Measurements from ENCODE around the gene ARHGEF16.

ARHGEF16 gene

GRCh38 chr1:3501856-3502640 is 47.6 kb downstream of the ARHGEF16 start:
- H3K4me1 ChIP-seq (ENCODE audit: control insufficient read depth in 2 of 2, insufficient read depth in 2 of 2, low read length in 2 of 2): no peaks in the 10 kb centered on the region
- H3K36me3 ChIP-seq (ENCODE audit: control insufficient read depth in 2 of 2, insufficient read depth in 2 of 2, low read length in 2 of 2): no peaks in the 10 kb centered on the region
- H3K9me3 ChIP-seq (ENCODE audit: control insufficient read depth in 2 of 2, low read length in 2 of 2): no peaks in the 10 kb centered on the region
- H3K27ac ChIP-seq (ENCODE audit: low read depth in 2 of 2, low read length in 2 of 2): no peak overlapping the region
- no peak overlapping the region for H3K4me3 ChIP-seq (ENCODE audit: low read length in 2 of 2)
- H3K27me3 ChIP-seq (ENCODE audit: control insufficient read depth in 2 of 2, insufficient read depth in 2 of 2, low read length in 2 of 2): no peaks in the 10 kb centered on the region
- no peak overlapping the region for H3K9ac ChIP-seq (ENCODE audit: low read depth in 1 of 2, low read length in 2 of 2)

GRCh38 chr1:3502641-3503524 is 48.4 kb downstream of the ARHGEF16 start:
- Histone ChIP-seq H3K9ac (ENCODE audit: low read depth in 1 of 2, low read length in 2 of 2) (no peak overlapping the region), H3K4me1 (ENCODE audit: control insufficient read depth in 2 of 2, insufficient read depth in 2 of 2, low read length in 2 of 2) (no peaks in the 10 kb centered on the region), H3K4me3 (ENCODE audit: low read length in 2 of 2) (no peak overlapping the region), H3K27ac (ENCODE audit: low read depth in 2 of 2, low read length in 2 of 2) (no peak overlapping the region), H3K27me3 (ENCODE audit: control insufficient read depth in 2 of 2, insufficient read depth in 2 of 2, low read length in 2 of 2) (no peaks in the 10 kb centered on the region), H3K9me3 (ENCODE audit: control insufficient read depth in 2 of 2, low read length in 2 of 2) (no peaks in the 10 kb centered on the region), H3K36me3 (ENCODE audit: control insufficient read depth in 2 of 2, insufficient read depth in 2 of 2, low read length in 2 of 2) (no peaks in the 10 kb centered on the region)

DNA sequence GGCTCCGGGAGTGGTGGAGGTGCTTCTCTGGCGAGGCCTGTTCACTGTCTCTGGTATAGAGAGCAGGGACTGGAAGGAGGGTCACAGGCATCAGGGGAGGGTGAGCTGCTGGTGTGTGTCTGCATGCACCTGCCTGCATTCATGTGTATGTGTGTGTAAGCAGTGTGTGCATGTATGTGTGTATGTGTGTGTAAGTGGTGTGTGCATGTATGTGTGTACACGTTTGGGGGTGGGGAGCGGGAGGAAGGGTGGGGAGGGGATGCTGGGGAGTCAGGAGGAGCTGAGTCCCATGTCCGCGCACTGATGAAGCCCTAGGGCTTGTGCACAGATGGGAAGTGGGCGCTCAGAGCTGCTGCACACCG is 49.0 kb downstream of the ARHGEF16 start:
- H3K36me3 ChIP-seq (ENCODE audit: control insufficient read depth in 2 of 2, insufficient read depth in 2 of 2, low read length in 2 of 2): no peaks in the 10 kb centered on the region
- H3K9me3 ChIP-seq (ENCODE audit: control insufficient read depth in 2 of 2, low read length in 2 of 2): no peaks in the 10 kb centered on the region
- no peaks in the 10 kb centered on the region for H3K27me3 ChIP-seq (ENCODE audit: control insufficient read depth in 2 of 2, insufficient read depth in 2 of 2, low read length in 2 of 2)
- H3K4me1 ChIP-seq (ENCODE audit: control insufficient read depth in 2 of 2, insufficient read depth in 2 of 2, low read length in 2 of 2): no peaks in the 10 kb centered on the region
- no peak overlapping the region for H3K27ac ChIP-seq (ENCODE audit: low read depth in 2 of 2, low read length in 2 of 2)
- no peak overlapping the region for H3K9ac ChIP-seq (ENCODE audit: low read depth in 1 of 2, low read length in 2 of 2)
- H3K4me3 ChIP-seq (ENCODE audit: low read length in 2 of 2): no peak overlapping the region

- Histone ChIP-seq H3K4me3 (ENCODE audit: low read length in 2 of 2) (no peak overlapping the region), H3K9ac (ENCODE audit: low read depth in 1 of 2, low read length in 2 of 2) (no peak overlapping the region)
Observed at GRCh38 chr1:3504151-3504821, 49.8 kb downstream of the ARHGEF16 start.

GRCh38 chr1:3504822-3505153 is 50.3 kb downstream of the ARHGEF16 start:
- H3K9me3 ChIP-seq (ENCODE audit: control insufficient read depth in 2 of 2, low read length in 2 of 2): no peaks in the 10 kb centered on the region
- H3K4me3 ChIP-seq (ENCODE audit: low read length in 2 of 2): no peak overlapping the region
- no peak overlapping the region for H3K9ac ChIP-seq (ENCODE audit: low read depth in 1 of 2, low read length in 2 of 2)
- no peaks in the 10 kb centered on the region for H3K36me3 ChIP-seq (ENCODE audit: control insufficient read depth in 2 of 2, insufficient read depth in 2 of 2, low read length in 2 of 2)
- H3K27ac ChIP-seq (ENCODE audit: low read depth in 2 of 2, low read length in 2 of 2): no peak overlapping the region
- H3K27me3 ChIP-seq (ENCODE audit: control insufficient read depth in 2 of 2, insufficient read depth in 2 of 2, low read length in 2 of 2): no peaks in the 10 kb centered on the region
- H3K4me1 ChIP-seq (ENCODE audit: control insufficient read depth in 2 of 2, insufficient read depth in 2 of 2, low read length in 2 of 2): no peaks in the 10 kb centered on the region

More at GRCh38 chr1:3504151-3504821, 49.8 kb downstream of the ARHGEF16 start:
- Histone ChIP-seq H3K9me3 (ENCODE audit: control insufficient read depth in 2 of 2, low read length in 2 of 2) (no peaks in the 10 kb centered on the region), H3K27me3 (ENCODE audit: control insufficient read depth in 2 of 2, insufficient read depth in 2 of 2, low read length in 2 of 2) (no peaks in the 10 kb centered on the region), H3K4me1 (ENCODE audit: control insufficient read depth in 2 of 2, insufficient read depth in 2 of 2, low read length in 2 of 2) (no peaks in the 10 kb centered on the region), H3K36me3 (ENCODE audit: control insufficient read depth in 2 of 2, insufficient read depth in 2 of 2, low read length in 2 of 2) (no peaks in the 10 kb centered on the region), H3K27ac (ENCODE audit: low read depth in 2 of 2, low read length in 2 of 2) (no peak overlapping the region)

GRCh38 chr1:3505161-3505560 is 50.7 kb downstream of the ARHGEF16 start:
- Histone ChIP-seq H3K36me3 (ENCODE audit: control insufficient read depth in 2 of 2, insufficient read depth in 2 of 2, low read length in 2 of 2) (no peaks in the 10 kb centered on the region), H3K9me3 (ENCODE audit: control insufficient read depth in 2 of 2, low read length in 2 of 2) (no peaks in the 10 kb centered on the region), H3K27ac (ENCODE audit: low read depth in 2 of 2, low read length in 2 of 2) (no peak overlapping the region), H3K4me3 (ENCODE audit: low read length in 2 of 2) (no peak overlapping the region), H3K4me1 (ENCODE audit: control insufficient read depth in 2 of 2, insufficient read depth in 2 of 2, low read length in 2 of 2) (no peaks in the 10 kb centered on the region), H3K9ac (ENCODE audit: low read depth in 1 of 2, low read length in 2 of 2) (no peak overlapping the region), H3K27me3 (ENCODE audit: control insufficient read depth in 2 of 2, insufficient read depth in 2 of 2, low read length in 2 of 2) (no peaks in the 10 kb centered on the region)

DNA sequence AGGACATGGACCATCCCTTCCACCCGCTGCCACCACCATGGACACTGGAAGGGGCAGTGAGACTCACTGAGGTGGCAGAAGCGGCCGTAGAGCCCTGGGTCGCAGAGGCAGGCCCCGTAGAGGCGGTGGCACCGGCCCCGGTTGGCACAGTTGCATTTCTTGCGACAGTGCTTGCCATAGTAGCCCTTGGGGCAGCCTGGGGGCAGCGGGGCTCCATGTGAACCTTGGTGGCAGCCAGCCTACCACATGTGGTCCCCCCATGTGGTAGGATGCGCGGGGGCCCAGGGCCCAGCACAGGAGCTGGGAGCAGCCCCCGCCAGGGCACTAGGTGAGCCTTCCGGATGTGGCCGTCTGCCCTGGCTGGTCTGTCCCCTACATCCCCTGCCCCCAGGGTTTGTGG is 51.6 kb downstream of the ARHGEF16 start:
- Histone ChIP-seq H3K4me1 (ENCODE audit: control insufficient read depth in 2 of 2, insufficient read depth in 2 of 2, low read length in 2 of 2) (no peaks in the 10 kb centered on the region), H3K9ac (ENCODE audit: low read depth in 1 of 2, low read length in 2 of 2) (no peak overlapping the region), H3K36me3 (ENCODE audit: control insufficient read depth in 2 of 2, insufficient read depth in 2 of 2, low read length in 2 of 2) (no peaks in the 10 kb centered on the region), H3K27ac (ENCODE audit: low read depth in 2 of 2, low read length in 2 of 2) (no peak overlapping the region), H3K4me3 (ENCODE audit: low read length in 2 of 2) (no peak overlapping the region), H3K27me3 (ENCODE audit: control insufficient read depth in 2 of 2, insufficient read depth in 2 of 2, low read length in 2 of 2) (no peaks in the 10 kb centered on the region), H3K9me3 (ENCODE audit: control insufficient read depth in 2 of 2, low read length in 2 of 2) (no peaks in the 10 kb centered on the region)

GRCh38 chr1:3506943-3507342 is 52.5 kb downstream of the ARHGEF16 start:
- no peaks in the 10 kb centered on the region for H3K9me3 ChIP-seq (ENCODE audit: control insufficient read depth in 2 of 2, low read length in 2 of 2)
- H3K36me3 ChIP-seq (ENCODE audit: control insufficient read depth in 2 of 2, insufficient read depth in 2 of 2, low read length in 2 of 2): no peaks in the 10 kb centered on the region
- H3K9ac ChIP-seq (ENCODE audit: low read depth in 1 of 2, low read length in 2 of 2): no peak overlapping the region
- H3K4me1 ChIP-seq (ENCODE audit: control insufficient read depth in 2 of 2, insufficient read depth in 2 of 2, low read length in 2 of 2): no peaks in the 10 kb centered on the region
- no peak overlapping the region for H3K4me3 ChIP-seq (ENCODE audit: low read length in 2 of 2)
- H3K27me3 ChIP-seq (ENCODE audit: control insufficient read depth in 2 of 2, insufficient read depth in 2 of 2, low read length in 2 of 2): no peaks in the 10 kb centered on the region
- no peak overlapping the region for H3K27ac ChIP-seq (ENCODE audit: low read depth in 2 of 2, low read length in 2 of 2)

GRCh38 chr1:3507636-3508275 is 53.3 kb downstream of the ARHGEF16 start:
- Histone ChIP-seq H3K4me1 (ENCODE audit: control insufficient read depth in 2 of 2, insufficient read depth in 2 of 2, low read length in 2 of 2) (no peaks in the 10 kb centered on the region), H3K9ac (ENCODE audit: low read depth in 1 of 2, low read length in 2 of 2) (no peak overlapping the region), H3K36me3 (ENCODE audit: control insufficient read depth in 2 of 2, insufficient read depth in 2 of 2, low read length in 2 of 2) (no peaks in the 10 kb centered on the region), H3K27ac (ENCODE audit: low read depth in 2 of 2, low read length in 2 of 2) (no peak overlapping the region), H3K9me3 (ENCODE audit: control insufficient read depth in 2 of 2, low read length in 2 of 2) (no peaks in the 10 kb centered on the region), H3K4me3 (ENCODE audit: low read length in 2 of 2) (no peak overlapping the region), H3K27me3 (ENCODE audit: control insufficient read depth in 2 of 2, insufficient read depth in 2 of 2, low read length in 2 of 2) (no peaks in the 10 kb centered on the region)

Measured in mucosa of rectum (tissue), 2 donors.